ENCODE data around the gene AQP6.

The AQP6 gene

DNA sequence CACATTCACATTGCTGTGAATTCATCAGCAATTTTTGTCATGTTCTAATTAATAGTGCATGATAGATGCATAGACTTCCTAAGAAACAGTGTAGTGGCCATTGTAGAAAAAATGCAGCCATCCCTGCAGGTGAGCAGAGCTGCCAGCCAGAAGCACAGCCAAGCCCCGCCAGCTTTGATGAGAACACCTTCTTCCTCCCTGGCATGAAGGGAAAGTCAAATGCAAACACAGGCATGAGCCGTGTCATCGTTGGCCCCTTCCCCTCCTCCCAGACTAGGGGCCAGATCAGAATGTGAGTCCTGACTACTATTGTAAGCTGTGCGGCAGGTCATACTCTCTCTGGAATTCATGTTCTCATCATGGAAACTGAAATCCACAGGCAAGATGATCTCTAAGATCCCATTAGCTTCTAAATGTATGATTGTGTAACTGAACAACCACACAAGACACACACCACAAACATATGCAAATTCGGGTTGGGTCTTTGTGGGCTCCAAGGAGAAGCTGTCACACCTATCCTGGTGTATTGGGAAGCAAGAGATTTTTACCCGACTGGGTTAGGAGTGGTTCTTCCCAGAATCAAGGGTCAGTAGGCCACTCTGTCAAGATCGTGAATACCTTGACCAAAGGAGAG is 25.0 kb upstream of the AQP6 start:
- no peak overlapping the region for H3K4me3 ChIP-seq (ENCODE audit: low read depth, low read length)
- no peak for DNase-seq (ENCODE audit: low read depth)
- TF ChIP-seq CTCF (IDR thresholded peaks at IDR 0.05; ENCODE audit: control insufficient read depth, extremely low read depth, insufficient read depth) = no peak

DNA sequence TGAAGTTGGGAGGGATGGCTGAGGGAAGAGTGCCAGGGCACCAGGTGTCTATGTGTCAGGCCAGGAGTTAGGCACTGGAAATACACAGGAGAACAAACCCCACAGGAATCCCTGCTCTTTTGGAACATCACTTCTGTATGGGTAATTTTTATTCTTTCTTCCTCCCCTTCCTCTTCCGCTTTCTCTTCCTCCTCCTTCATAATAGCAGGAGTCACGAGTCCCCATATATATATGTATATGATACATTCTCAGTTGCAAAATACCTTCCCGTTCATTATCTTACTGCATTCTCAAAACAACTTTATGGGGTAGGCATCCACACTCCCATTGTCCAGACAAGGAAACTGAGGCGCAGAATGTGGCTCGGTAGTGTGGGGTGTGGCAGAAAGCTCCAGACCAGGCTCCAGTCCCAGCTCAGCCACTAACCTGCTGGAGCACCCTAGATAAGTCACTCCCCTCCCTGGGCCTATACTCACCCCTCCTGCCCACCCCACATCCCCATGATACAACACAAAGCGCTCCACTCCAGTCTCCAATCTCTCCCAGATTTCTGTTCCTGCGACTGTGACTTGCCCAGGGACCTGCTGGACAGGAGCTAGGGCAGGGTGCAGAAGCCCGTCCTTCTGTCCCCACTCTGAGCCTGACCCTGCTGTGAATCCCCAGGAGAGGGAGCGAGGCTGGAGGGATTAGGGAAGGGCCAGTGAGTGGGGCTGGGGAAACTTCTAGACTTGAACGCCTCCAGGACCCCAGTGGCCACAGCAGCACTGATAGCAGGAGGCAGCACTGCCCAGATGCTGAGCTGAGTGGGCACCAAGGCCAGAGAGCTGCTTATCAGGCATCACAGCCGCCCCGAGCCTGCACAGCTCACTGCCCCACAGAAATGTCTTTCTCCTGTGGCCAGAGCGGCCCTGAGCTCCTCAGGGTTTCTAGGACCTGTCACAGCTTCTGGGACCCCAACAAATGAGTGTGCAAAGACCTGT is 23.6 kb upstream of the AQP6 start:
- no peak overlapping the region for H3K4me3 ChIP-seq (ENCODE audit: low read depth, low read length)
- DNase-seq (ENCODE audit: low read depth) = no peak
- TF ChIP-seq CTCF (IDR thresholded peaks at IDR 0.05; ENCODE audit: control insufficient read depth, extremely low read depth, insufficient read depth) = no peak

- no peak for TF ChIP-seq CTCF (IDR thresholded peaks at IDR 0.05; ENCODE audit: control insufficient read depth, extremely low read depth, insufficient read depth)
Observed at GRCh38 chr12:49949866-49950265, 22.9 kb upstream of the AQP6 start.

GRCh38 chr12:49950273-49951251 is 22.2 kb upstream of the AQP6 start, which contains the start of gene AQP2:
Gene AQP2, plus strand, starts transcription at chr12:49950737. Its CDS starts 94 bp downstream, at chr12:49950831.
- DNase-seq (ENCODE audit: low read depth) = no peak
- no peak within 1 kb of the TSS for H3K4me3 ChIP-seq (ENCODE audit: low read depth, low read length)
- TF ChIP-seq CTCF (IDR thresholded peaks at IDR 0.05; ENCODE audit: control insufficient read depth, extremely low read depth, insufficient read depth) = no peak

More at GRCh38 chr12:49949866-49950265, 22.9 kb upstream of the AQP6 start:
- no peak for DNase-seq (ENCODE audit: low read depth)
- H3K4me3 ChIP-seq (ENCODE audit: low read depth, low read length) = no peak overlapping the region

DNA sequence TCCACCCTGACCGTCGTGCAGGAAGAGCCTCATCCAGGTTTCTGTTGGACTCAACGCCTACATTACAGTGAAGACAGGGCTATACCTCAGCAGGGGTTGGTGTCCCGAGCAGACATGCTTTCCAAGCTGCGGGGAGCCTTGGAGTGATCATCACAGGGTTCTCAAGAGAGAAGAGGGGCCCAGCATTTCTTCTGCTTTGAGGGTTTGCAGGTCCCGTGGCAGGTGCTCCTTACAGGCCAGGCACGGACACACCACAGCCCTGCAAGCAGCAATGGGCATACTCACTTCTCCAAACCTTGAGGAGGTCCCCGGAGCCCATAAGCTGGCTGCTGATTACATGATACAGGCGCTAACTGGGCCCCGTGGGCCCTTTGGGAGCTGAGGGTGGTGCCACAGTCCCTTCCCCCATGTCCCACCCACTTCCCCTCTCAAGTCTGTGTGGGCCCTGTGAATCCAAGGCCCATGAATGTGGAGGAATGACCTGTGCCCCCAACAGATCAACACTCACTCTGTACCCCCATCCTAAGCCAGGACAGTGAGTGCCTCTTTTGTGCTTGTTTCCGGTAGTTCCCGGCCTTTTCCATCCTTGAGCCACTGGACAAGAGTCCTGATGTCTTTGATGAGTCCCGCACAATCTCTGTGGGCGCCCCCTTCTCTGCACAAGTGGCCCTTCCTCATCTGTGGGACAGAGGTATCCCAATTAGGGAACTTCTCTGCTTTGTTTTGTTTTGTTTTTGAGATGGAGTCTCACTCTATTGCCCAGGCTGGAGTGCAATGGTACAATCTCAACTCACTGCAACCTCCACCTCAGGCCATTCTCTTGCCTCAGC is 21.1 kb upstream of the AQP6 start:
- DNase-seq (ENCODE audit: low read depth) = no peak
- TF ChIP-seq CTCF (IDR thresholded peaks at IDR 0.05; ENCODE audit: control insufficient read depth, extremely low read depth, insufficient read depth) = no peak

More for the DNA sequence above, 21.1 kb upstream of the AQP6 start:
- no peak overlapping the region for H3K4me3 ChIP-seq (ENCODE audit: low read depth, low read length)

Measured in LNCaP clone FGC (cell line).